ENCODE results near the gene BRINP1. TPM values are rescaled to one million over a fixed set of nuclear protein-coding genes. Genes with fewer than 3 reads are reported as not detected.

BRINP1 gene
- total RNA-seq, 1 donor from 2014 or later, result 0.26 TPM

DNA sequence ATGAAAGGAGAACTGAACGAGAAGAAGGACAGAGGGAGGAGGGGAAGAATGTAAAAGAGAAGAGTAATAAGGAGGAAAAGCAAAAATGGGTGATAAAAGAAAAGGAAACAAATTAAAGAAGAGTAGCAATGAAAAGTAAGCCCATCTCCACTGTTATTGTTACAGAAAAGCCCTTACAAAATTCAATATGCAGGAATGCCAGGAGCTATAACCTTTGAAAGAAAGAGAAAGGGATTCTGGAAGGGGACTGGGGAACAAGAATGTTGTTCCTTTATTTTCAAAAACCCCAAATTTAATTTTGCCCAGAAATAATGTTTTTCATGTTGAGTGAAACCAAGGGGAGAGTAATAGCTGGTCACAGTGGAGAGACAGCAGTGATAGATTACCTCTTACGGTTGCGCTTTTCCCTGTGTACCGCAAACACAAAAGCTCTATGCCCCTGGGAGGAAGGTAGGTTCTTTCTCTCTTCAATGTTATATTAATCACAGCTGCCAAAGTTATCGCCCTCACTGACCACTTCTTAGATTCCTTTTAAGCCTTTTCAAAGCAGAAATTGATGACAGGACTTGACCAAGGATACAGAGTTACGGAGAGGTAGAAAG lies 86.7 kb downstream of the BRINP1 start:
- no peak for DNase-seq (ENCODE audit: low read depth in 2 of 2)

GRCh38 chr9:119280740-119281485 lies 88.3 kb downstream of the BRINP1 start:
- DNase-seq (ENCODE audit: low read depth in 2 of 2), result no peak

DNA sequence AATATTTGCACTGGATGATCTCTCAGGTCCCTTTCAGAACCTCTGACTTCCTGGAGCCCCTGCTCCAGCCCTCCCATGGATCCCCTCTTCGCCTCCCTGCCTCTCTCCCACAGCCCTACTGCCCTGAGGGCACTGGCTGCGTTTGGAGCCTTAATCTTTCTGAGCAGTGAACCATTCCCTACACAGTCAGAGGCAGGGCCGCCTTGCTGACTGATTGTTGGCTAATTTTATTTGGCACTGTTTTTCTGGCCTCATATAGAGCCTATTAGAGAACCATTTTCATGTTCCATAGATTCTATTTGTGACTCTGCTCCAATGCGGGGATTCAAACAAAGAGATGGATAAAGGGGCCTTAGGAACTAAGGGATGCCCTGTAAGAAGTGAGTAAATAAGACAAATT lies 91.1 kb downstream of the BRINP1 start:
- no peak for DNase-seq (ENCODE audit: low read depth in 2 of 2)

DNA sequence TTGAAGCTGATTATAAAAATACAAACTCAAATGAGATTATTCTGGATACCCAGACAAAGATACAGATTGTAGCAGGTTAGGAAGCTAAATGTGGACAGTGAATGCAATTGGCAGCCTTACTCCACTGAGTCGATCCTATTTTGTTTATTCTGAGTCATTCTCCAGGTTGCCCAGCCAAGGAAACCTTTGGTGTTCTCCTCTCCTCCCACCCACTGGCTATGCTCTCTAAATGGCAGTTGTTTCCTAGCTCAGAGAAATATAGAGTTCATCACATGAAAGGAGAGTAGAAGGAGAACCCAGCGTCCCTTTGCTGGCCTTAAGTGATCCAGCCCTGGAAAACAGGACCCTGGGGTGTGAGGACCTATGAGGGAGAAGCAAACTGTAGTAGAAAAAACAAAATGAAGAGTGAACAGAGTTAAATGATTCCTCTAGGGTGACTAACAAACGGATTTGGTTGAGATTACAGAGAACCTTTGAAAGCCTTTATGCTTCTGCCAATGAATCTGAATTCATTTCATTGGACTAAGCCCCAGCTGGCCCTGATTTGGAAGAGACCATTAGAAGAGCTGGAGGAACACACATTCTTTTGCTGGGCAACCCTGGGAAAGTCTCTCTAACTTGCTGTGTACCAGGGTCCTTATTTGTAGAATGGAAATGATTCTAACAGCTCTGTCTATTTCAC lies 95.1 kb downstream of the BRINP1 start:
- DNase-seq (ENCODE audit: low read depth in 2 of 2), result no peak

- no peak for DNase-seq (ENCODE audit: low read depth in 2 of 2)
Observed at GRCh38 chr9:119273325-119273904, 95.8 kb downstream of the BRINP1 start.

DNA sequence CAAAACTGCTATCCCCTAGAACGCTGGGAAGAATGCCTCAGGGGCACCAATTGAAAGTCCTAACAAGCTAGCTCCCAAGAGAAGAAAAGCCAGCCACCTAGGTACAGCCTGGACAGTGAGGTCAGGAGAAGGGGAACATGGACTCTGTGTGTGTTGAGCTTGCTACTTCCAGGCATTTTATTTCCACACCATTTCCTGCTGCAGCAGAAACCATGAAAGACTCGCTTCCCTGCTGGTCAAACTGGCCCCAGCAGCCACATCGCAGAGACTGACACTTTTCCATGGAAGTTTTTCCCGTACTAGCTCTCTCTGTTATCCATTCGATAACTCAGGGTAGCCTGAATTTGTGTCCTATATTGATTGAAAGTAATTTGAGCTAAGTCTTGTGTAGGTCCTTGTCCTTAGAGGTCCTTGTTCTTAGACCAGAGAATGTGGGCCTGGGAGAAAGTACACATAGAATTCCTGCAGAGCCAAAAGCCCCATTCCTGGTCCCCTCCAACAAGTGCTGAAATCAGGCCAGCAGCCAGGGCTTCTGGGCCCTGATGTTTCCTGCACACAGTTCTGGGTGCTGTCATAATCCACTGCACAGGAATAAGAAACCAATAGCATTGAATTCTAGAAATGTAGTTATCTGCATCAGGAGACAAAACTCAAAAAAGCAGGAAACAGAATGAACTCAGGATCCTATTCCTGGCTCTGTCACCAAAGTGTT lies 96.6 kb downstream of the BRINP1 start:
- no peak for DNase-seq (ENCODE audit: low read depth in 2 of 2)

- no peak for DNase-seq (ENCODE audit: low read depth in 2 of 2)
Observed at GRCh38 chr9:119268985-119269384, 100.2 kb downstream of the BRINP1 start.

- DNase-seq (ENCODE audit: low read depth in 2 of 2), result no peak
Observed at GRCh38 chr9:119264165-119264564, 105.1 kb downstream of the BRINP1 start.

DNA sequence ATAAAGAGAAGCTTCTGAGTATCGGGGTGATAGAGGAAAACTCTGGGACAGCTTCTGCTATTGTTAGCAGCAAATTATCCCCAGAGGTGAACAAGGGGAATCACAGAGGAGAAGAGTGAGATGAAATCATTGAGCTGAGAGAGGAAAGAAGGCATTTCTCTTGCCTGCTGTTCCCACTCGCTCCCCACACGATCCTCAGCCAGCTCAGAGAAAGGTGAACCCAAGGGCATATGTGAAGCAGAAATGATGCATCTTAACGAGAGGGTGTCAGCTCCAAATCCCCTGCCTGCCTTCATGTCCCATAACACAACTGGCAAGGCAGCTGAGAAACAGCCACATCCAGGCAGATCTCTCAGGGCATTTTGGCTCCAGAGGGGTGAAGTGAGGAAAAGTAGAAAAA lies 111.6 kb downstream of the BRINP1 start:
- no peak for DNase-seq (ENCODE audit: low read depth in 2 of 2)

- DNase-seq (ENCODE audit: low read depth in 2 of 2), result no peak
Observed at GRCh38 chr9:119255116-119255515, 114.1 kb downstream of the BRINP1 start.

GRCh38 chr9:119252671-119253299 lies 116.5 kb downstream of the BRINP1 start:
- no peak for DNase-seq (ENCODE audit: low read depth in 2 of 2)

GRCh38 chr9:119251936-119252335 lies 117.3 kb downstream of the BRINP1 start:
- DNase-seq (ENCODE audit: low read depth in 2 of 2), result no peak

GRCh38 chr9:119250730-119251129 lies 118.5 kb downstream of the BRINP1 start:
- no peak for DNase-seq (ENCODE audit: low read depth in 2 of 2)

DNA sequence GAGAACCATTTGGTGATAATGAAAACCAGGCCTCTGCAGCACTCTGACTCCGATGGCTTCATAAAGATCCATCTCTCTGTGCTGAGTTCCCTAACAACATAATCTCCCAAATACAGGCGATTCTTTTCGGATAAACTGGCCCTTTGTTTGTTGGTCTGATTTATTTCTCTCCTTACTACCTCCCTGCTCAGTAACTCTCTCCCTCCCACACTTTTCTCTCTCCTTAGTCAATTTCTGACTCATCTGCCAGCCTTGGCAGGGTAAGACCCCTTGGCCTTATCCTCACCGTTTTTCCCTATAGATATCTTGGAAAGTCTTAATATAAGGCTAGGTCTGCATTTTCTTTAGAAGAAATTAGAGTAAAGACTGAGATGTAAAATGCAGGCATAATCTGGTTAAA lies 128.7 kb downstream of the BRINP1 start:
- DNase-seq (ENCODE audit: low read depth in 2 of 2), result no peak

GRCh38 chr9:119234636-119235035 lies 134.6 kb downstream of the BRINP1 start:
- no peak for DNase-seq (ENCODE audit: low read depth in 2 of 2)

GRCh38 chr9:119227422-119227821 lies 141.8 kb downstream of the BRINP1 start:
- no peak for DNase-seq (ENCODE audit: low read depth in 2 of 2)

GRCh38 chr9:119224431-119224830 lies 144.8 kb downstream of the BRINP1 start:
- no peak for DNase-seq (ENCODE audit: low read depth in 2 of 2)

GRCh38 chr9:119221276-119221675 lies 148.0 kb downstream of the BRINP1 start:
- DNase-seq (ENCODE audit: low read depth in 2 of 2), result no peak

- DNase-seq (ENCODE audit: low read depth in 2 of 2), result no peak
Observed at GRCh38 chr9:119218293-119218692, 150.9 kb downstream of the BRINP1 start.

- DNase-seq (ENCODE audit: low read depth in 2 of 2), result no peak
Observed at GRCh38 chr9:119216651-119217331, 152.4 kb downstream of the BRINP1 start.

DNA sequence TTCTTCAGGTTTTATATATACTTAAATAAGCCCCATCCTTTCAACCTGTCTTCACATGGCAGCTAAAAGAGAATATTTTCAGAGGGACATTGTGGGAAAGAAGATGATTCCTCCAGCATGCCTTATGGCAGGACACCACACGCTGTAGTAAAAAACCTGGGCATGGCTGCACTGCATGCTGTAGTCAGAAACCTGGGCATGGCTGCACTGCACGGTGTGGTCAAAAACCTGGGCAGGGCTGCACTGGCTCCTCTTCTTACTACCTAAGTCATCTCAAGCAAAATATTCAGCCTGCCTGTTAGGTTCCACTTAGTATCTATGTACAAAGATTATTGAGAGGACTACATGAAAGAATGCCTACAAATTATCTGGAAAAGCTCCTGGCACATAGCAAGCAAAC lies 153.6 kb downstream of the BRINP1 start:
- DNase-seq (ENCODE audit: low read depth in 2 of 2), result no peak
